Raji (cell line): ENCODE data around the gene BLACAT1.

Source experiments
- POLR2A ChIP-seq: IDR thresholded peaks from 2 replicates; pipeline ENCODE4 v1.6.1; 2011; ENCODE audit warnings: low read depth, low read length, control low read depth; ENCODE audit not compliant: insufficient read depth

Gene BLACAT1

DNA sequence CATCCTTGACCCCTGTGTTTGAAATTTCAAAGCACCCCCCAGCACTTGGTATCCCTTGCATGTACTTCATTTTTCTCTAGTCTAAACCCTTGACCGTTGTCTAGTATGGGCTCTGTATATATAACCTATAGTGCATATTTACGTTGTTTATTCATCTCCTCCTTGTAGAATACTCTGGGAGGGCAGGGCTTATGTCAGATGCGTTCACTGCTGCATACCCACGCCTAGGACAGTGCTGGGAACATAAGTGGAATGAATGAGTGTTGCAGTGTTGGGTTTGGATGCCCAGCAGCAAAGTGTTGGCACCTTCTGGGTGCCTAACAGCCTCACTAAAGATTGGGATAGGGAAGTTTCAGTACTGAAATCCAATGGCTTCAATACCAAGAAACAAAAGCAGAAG, 17.6 kb upstream of the BLACAT1 start:
- no peak for TF ChIP-seq POLR2A

DNA sequence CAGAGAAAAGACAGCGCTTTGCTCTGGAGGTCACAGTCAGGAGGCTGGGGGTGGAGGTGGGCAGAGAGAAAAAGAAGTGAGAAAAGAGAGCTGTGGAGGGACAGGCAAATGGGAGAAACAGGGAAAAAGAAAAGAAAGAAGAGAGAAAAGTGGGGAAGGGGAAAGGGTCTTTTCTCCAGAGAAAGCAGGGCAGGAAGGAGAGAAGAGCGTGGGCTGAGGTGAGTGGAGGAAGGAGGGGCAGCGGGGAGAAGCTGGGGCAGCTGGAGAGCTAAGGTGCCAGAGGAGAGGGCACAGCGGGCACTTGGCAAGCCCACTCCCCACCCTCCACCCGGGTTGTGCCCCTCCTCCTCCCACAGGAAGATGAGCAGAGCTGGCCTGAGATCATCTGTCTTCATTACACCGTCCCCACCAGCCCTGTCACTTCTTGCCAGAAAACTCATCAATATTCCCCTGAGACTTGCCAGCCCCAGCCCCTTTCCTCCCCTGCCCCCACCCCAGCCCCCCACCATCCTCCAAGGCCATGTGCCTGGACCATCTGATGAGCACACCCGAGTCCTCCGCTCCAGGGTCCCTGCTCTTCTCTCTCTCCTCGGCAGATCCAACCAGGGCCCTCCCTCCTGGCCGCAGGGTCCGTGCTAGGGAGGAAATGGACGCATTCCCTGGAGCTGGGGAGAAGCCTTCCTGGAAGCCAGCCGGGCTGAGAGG, 17.0 kb upstream of the BLACAT1 start:
- no peak for TF ChIP-seq POLR2A

DNA sequence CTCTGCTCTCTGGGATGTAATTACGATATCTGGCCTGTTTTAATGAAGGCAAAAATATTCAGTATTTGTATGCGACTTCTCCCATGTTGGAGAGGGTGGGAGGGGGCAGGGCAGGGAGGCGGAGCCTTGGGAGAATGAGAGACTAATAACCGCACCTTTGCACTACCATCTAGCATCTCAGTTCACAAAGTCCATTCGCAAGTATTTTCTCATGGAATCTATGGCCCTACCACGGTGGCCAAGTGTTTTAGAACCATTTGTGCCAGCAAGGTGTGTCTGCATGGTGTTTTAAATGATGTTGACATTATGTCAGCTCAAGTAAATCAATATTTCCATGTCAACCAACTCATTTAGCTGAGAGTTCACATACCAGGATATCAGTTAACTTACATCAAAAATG, 14.3 kb upstream of the BLACAT1 start:
- TF ChIP-seq POLR2A, result no peak

DNA sequence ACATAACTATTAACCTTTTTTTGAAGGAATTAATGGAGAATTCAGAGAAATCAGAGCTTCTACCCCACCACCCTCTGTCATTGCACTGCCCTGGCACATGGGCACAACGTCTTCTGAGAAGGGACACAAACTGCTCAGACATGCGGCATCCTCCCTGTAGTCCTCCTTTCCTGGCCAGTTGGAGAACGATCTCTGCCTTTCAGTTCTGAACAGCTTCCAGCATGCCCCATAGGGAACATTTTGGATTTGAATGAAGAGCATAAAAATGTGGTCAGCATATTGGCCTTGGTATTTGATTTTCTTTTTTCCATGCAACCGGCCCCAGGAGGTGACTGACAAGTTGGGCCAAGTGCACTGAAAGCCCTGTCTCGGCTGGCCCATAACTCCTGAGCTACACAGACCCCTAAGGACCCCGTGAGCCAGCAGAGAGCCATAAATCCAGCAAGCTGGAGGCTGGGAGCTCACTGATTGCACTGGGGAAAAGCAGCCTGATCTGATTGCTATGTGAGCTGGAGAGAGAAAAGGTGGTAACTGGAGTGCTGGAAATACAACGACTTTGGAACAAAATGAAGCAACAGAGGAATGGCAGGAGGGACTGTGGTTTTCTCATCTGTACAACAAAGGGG, 10.9 kb upstream of the BLACAT1 start:
- TF ChIP-seq POLR2A, result no peak

DNA sequence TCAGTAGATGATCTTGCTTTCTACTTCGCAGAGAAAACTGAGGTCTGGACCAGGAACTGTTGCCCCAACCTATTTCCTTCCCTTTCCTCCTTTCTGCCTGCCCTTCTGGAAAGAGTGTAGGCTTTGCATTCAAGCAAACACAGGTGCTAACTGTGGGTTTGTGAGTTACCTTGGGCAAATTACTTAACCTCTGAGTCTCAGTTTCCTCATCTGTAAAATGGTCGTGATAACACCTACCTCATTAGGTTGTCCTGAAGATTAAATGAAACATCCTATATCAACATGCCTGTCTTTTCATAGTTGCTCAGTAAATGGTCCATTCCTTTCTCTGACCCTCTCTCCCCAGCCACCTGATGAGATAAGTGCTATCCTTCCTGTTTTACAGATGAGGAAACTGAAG, 9.5 kb upstream of the BLACAT1 start:
- no peak for TF ChIP-seq POLR2A

DNA sequence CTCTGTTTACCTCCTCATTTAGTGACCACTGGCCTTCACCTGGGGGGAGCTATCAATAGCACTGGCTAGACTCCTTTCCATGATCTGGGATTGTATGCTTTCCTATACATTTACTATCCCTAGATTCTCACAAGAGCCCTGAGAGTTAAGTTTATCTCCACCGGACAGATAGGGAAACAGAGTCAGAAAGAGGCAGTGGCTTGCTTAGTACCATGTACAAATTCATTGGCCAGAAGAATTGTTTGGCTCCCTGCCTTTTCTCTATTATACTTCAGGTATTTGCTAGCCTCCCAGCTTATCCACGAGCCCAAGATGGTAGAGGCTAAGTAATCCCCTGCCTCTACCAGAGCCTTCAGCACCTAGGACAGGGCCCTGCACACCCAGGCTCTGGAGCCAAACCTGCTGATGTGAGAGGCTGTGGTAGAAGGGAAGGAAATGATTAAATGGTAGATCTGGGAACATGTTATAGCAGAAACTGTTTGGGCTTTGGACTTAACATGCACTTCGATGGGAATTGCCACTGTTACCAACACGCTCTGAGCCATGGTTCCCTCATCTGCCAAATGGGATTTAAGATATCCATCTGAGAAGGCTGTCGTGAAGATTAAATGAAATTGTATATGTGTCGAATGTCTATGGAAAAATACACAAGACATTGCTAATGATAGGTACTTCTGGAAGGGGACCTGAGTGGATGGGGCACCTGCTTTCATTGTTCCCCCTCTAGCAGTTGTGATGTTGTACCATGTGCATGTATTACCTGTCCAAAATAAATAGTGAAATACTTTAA, 3.1 kb upstream of the BLACAT1 start:
- TF ChIP-seq POLR2A, result no peak

DNA sequence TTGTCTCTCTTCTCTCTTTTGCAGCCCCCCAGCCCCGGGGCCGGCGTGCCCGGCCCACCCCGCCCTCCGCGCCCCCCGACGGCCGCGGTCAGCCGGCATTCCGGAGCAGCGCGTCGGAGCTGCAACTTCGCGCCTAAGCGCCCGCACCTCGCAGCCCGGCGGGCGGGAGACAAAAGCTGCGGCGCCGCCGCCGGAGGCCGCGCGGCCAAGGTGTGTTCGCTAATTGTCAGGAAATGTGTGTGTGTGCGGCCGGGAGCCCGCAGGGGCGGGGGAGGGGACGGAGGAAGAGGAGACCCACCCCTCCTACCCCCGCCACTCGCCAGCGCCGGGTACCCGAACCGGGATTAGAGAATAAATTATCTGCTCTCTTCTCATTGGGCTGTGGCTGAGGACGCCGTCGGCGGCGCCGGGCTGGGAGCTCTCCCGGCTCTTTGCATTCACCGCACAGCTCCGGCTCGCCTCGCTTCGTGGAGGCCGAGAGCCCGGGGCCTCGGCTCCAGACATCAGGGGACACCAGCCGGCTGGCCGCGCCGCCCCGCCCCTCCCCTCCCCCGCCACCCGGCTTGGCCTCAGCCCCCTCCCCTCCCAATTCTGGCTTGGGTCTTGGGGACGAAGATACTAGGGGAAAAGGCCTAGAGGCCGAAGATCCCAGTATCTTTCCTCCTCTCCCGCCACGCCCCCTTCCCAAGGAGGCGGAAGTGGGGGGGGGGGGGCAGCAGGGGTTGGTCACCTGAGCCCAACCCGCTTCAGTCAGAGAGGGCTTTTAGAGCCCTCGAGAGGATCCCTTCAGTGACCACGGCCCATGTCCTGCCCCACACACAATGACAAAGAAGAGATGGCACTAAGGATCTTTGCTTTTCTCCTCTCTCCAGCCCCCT, 1.3 kb upstream of the BLACAT1 start:
- no peak for TF ChIP-seq POLR2A

DNA sequence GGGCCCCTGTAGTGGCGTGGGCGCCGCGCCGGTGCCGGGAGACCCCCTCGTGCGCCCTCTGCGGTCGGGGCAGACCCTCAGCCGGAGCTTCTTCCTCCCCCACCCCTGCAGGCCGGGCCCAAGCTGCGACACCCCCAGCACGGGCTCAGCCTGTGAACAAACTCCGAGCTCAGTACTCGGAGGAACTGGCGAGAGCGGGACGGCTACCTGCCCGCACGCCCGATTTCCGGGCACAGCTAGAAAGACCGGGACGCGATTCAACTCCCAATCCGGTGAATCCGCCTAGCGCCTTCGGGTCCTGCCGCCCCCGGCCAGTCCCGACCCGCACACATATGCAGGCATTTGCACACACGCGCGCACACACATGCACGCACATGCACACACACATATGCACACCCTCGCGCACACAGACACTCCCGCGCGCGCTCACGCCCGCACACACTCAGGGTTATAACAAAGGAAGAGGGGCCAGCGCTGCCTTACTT, 580 bp upstream of the BLACAT1 start:
- TF ChIP-seq POLR2A, result no peak

DNA sequence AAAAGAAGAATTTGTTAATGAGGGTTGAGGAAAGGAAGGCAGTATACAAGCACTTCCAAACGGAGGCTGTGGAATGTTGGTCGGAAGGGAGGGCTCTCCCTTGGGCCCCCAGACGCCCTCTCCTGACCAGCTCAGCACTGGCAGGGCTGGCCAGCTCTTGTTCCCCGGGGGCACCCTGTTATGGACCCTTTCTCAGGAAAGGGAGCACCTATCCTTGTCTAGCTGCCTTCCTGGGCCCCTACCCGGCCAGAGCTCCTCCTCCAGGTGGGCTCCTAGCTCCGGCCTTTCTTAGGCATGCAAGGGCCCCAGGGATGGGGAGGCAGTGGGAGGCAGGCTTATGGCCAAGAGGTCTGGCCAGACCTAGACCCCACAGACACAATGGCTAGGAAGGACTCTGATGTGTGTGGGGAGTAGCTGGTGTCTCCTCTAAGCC, 926 bp downstream of the BLACAT1 start:
- TF ChIP-seq POLR2A, result no peak

DNA sequence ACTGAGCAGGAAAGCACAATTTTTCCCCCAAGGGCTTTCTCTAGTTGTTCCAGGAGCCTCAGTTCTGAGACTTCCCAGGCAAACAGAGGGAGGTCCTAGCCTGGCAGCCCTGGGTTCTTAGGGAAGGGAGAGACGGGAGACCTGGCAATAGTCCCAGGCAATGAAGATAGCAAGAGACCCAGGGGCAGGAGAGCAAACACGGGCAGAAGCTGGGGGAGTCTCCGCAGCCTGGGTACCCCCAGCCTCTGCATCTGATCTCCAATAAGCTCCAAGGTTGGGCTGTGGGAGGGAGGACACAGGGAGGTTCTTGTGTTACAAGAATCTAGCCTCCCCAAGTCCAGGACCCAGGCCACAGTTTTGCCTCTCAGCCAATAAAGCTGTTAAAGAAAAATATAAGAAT, 2.4 kb downstream of the BLACAT1 start:
- no peak for TF ChIP-seq POLR2A

DNA sequence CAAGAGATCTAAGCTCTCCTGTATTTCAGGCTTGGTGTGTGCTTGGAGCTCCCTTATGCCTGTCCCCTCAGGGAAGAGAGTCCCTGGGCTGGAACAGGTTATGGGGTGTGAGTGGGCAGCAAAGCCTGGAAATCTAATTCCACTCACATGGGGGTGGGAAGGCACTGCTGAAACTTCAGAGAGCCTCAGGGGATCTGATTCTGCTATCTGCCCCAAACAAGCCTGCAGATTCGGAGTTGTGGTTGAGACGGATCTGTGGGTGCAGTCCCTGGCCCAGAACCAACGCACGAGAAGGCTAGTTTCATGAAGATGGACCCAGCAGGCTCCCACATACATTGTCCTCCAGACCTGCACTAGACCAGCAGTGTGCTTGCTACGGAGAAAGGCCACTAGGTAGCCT, 2.9 kb downstream of the BLACAT1 start:
- TF ChIP-seq POLR2A, result no peak

DNA sequence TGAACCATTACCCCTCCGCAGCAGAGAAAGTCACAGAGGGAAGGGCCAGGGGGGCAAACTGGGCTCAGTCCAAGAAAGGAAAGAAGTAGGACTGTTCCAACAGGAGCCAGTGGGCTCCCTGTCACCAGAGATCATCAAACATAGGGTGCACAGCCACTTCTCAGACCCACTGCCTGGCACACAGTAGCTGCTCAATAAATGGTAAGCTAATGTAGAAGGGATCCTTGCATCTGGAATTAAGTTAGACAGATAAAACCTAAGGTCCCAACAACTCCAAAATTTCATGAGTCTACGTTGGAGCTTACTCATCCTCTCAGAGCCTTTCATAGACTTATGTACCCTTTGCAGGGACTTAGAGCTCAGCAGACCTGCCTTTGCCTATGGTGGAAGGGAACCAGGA, 3.5 kb downstream of the BLACAT1 start:
- no peak for TF ChIP-seq POLR2A

DNA sequence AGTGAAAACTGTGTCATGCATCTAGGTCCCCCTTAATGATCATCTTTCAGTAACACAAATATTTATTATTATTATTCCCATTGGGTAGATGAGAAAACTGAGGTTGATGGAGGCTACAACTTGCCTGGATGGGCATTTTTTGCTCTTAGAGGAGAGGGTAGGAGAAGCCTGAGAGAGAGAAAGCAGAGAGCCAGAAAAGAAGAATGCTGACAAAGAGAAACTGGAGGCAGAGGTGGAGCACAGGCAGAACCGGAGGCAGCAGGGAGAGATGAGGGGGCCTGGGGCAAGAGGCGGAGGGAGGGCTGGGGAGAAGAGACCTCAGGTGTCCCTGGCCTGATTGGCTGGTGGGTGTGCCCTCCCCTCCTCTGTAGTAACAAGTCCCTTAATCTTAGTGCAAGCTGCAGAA, 4.1 kb downstream of the BLACAT1 start:
- TF ChIP-seq POLR2A, result no peak

DNA sequence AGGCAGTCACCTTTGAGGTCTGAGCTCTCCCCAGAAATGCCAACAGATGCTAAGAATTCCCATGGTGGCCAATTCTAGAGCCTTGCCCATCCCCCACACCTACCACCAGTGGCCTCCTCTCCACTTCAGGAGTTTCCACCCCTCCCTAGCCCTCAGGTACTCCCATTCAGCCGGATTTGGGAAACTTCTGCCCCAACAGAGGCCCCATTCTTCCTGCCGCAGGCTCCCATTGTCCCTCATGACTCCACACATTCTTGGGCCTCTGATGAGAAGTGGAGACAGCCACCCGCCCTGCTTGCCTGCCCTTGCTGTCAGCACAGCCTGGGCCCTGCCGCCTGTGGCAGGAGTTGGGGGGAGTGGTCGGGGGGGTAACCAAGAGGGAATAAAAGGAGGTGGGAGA, 4.6 kb downstream of the BLACAT1 start:
- no peak for TF ChIP-seq POLR2A

DNA sequence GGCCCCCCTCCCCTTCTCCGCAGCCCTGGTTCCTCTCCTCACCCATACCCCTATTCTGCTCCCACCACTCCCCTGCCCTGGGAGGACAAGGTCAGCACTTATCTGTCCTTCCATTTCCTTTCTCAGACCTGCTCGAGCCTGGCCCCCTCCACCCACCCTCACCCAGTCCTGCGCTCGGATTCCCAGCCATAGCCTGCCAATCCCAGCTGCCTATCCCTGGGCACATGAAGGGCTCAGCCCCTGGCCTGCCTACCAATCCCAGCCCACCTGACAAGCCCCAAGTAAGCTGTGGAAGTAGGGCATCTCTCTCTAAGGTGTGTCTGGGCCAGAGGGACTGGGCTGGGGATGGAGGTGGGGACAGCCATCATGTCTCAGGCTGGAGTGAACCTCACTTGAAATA, 5.4 kb downstream of the BLACAT1 start:
- TF ChIP-seq POLR2A, result no peak
